Stimulated activated CD4-positive, alpha-beta T cell treated with anti-CD3 and anti-CD28 coated beads, Interleukin-4, amount 100 ng/mL, for 24 hours (primary cell): ENCODE measurements around the gene USP53.
"Not testable (repeated sequence)": the region's sequence is repeated elsewhere in the genome, so short reads cannot be mapped to it uniquely, and the experiment has no call there.

Experiments used
- DNase-seq: peaks from one replicate; pipeline ENCODE4 v3.0.0-alpha.2; 2020

The USP53 gene

GRCh38 chr4:119328695-119329094 lies 116.2 kb downstream of the USP53 start:
- no peak for DNase-seq

- no peak for DNase-seq
These were observed 117.5 kb downstream of the USP53 start for GRCh38 chr4:119329835-119330620.

- not testable (repeated sequence) for DNase-seq
These were observed 123.9 kb downstream of the USP53 start for GRCh38 chr4:119336332-119336979.

- no peak for DNase-seq
These were observed 124.5 kb downstream of the USP53 start for GRCh38 chr4:119337010-119337409.

GRCh38 chr4:119339895-119340294 lies 127.4 kb downstream of the USP53 start:
- not testable (repeated sequence) for DNase-seq

- DNase-seq, result not testable (repeated sequence)
These were observed 130.8 kb downstream of the USP53 start for GRCh38 chr4:119343293-119343692.
